Non-pigmented ciliary epithelial cell (primary cell): ENCODE measurements around the gene CDK5RAP2.

Experiments used
- DNase-seq: peaks from one replicate; pipeline ENCODE4 v3.0.0-alpha.2; 2010; ENCODE audit warnings: low read depth

Gene CDK5RAP2

DNA sequence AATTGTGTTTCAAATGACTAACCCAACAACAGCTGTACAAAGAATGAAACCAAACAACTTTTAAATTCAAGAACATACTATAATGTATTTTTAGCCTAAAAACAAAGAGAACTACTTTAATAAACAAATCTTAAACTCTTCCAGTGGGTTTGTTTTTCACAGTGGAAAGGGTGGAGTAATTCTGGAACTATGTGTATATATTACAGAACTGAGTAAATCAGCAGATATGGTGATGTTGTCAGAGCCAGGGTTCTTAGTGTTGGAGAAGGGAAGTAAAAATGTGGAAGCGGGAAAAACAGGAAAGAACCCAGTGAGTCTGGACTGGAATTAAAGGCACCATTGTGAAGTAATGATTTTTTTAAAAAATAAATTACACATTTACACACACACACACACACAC, 144.9 kb downstream of the CDK5RAP2 start:
- DNase-seq: peak; percentile 18

- peak; percentile 23 for DNase-seq
These were observed 145.4 kb downstream of the CDK5RAP2 start for GRCh38 chr9:120434532-120434931.

- no peak for DNase-seq
These were observed 146.3 kb downstream of the CDK5RAP2 start for GRCh38 chr9:120433701-120434100.

DNA sequence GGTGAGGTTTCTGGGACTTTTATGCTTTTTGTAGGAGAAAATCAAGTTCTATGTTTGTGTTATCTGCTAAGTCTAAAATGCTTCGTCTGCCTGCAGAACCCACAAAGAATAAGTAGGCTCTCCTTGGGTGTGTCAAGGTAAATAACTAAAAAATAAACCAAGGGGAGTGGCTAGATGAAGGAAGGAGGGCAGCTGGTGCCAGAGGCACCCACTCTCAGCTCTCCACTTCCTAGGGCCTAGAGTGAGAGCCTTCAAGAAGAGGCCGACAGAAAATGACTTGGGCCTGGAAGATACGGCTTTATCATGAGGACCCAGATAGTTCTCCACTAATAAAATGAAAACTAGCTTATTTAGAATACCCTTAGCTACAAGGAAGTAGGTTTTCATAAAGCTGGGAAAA, 147.4 kb downstream of the CDK5RAP2 start:
- DNase-seq: no peak

DNA sequence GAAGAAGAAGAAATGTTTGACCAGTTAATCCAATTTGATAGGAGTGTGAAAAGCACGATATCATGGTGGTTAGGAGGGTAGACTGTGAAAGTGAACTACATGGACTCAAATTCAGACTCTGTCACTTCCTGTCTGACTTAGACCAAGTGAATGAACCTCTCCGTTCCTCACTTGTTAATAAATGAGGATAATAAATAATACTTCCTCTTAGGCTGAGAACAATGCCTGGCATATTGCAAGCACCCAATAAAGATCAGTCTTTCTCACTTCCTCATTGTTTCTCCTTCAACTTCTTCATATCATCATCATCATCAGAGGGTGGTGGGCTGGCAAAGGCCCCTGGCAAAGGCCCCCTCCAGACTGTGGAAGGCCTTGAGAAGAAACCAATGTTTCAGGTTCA, 148.7 kb downstream of the CDK5RAP2 start:
- no peak for DNase-seq

- no peak for DNase-seq
These were observed 155.7 kb downstream of the CDK5RAP2 start for GRCh38 chr9:120424248-120424647.

- DNase-seq: no peak
These were observed 156.2 kb downstream of the CDK5RAP2 start for GRCh38 chr9:120423812-120424211.

GRCh38 chr9:120421977-120422376, 158.0 kb downstream of the CDK5RAP2 start:
- DNase-seq: no peak

GRCh38 chr9:120418315-120418714, 161.7 kb downstream of the CDK5RAP2 start:
- no peak for DNase-seq

- DNase-seq: no peak
These were observed 163.1 kb downstream of the CDK5RAP2 start for GRCh38 chr9:120416781-120417427.

DNA sequence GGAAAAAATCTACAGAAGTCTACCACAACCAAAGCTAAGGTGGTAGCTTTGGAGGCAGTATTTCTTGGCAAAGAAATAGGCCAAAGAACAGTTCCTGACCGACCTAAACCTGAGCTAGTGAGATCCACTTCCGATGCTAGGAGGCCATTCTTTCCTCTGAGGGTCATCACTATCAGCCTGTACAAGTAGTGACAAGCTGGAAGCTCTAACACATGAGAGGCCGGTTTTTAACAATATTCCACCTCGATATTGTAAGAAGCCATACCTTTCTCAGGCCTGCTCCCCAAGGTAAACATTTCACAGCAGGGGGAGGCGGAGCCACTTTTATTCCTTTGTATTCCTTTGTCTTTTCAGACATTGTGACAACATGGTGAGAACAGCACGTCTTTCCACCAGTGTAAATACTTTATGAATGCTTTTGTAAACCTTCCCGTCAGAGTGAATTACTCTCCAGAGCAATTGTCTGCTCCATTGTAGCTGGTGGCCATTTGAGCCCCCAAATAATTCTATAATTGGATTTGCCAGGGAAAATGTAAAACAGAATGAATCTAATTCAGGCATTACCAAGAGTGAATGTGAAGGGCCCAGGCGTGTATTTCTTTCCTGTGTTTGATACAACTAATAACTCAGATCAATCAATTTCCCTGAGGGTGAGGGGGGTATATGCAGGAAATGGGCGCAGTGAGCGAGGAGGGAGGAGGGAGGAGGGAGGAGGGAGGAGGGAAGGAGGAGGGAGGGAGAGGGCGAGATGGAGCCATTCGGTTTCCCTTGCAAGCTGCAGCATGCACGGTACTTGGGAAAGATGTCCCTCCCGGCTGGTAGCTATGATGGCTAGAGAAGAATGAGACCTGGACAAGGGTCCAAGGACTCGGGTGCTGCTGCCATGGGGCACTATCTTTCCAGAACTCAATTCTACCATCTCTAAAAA, 166.6 kb downstream of the CDK5RAP2 start:
- no peak for DNase-seq

- no peak for DNase-seq
These were observed 167.5 kb downstream of the CDK5RAP2 start for GRCh38 chr9:120412425-120412951.

DNA sequence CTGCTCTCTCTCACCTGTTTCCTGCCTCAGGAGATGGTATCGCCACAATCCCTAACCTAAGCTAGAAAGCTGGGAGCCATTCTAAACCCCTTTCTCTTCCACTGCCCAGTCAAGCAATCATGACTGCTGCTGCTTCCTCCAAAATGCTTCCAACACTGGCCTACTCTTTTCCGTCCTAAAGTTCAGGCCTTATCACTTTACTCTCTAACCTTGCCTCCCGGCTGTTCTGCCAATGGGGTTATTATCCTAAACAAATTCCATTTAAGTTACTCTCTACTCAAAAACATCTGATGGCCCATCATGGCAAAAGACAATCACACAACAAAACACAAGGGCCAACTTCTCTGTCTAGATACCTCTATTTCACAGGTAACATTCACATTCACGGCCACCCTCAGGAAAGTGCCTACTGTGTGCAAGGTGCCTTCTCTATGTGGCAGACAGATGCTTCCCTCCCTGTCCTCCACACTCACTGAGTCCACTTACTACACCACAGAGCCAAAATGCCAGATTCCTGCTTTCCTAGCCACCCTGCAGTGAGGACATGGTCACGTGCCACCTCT, 168.0 kb downstream of the CDK5RAP2 start:
- DNase-seq: no peak

GRCh38 chr9:120410925-120411501, 169.0 kb downstream of the CDK5RAP2 start:
- no peak for DNase-seq

DNA sequence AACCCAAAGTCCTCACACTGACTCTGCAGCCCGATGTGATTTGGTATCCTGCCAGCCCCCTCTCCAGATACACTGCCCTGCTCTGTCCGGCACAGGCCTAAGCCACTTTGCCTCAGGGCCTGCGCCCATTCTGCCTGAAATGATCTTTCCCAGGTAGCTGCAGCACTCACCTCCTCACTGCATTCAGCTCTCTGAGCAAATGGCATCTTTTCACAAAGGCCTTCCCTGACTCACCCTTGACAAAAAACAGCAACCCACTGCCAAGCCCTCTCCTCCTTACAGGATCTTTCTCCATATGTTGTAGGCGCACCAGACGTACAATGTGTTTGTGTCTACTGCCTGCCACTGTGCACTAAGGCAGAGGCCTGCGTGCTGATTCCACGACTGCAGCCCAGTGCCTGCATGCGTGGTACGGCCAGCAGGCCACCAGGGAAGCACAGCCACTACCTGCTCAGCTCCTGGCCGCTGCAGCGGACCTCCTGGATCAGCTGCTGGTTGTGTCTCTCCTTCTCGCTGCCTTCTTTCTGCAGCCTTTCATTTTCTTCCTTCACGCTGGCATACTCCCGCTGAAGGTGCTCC, 171.2 kb downstream of the CDK5RAP2 start:
- no peak for DNase-seq

GRCh38 chr9:120405860-120406259, 174.1 kb downstream of the CDK5RAP2 start:
- no peak for DNase-seq

- no peak for DNase-seq
These were observed 174.8 kb downstream of the CDK5RAP2 start for GRCh38 chr9:120405134-120405533.

GRCh38 chr9:120403543-120403856, 176.5 kb downstream of the CDK5RAP2 start:
- DNase-seq: no peak

- DNase-seq: peak; percentile 95
These were observed 177.0 kb downstream of the CDK5RAP2 start for GRCh38 chr9:120402741-120403542.

GRCh38 chr9:120399940-120400339, 180.0 kb downstream of the CDK5RAP2 start:
- no peak for DNase-seq

- no peak for DNase-seq
These were observed 181.7 kb downstream of the CDK5RAP2 start for GRCh38 chr9:120398286-120398685.
